Measurements from ENCODE around the gene SMARCD3. TPM values are rescaled to one million over a fixed set of nuclear protein-coding genes. Genes with fewer than 3 reads are reported as not detected.

The SMARCD3 gene
- total and polyA plus RNA-seq, 8 donors: 11.6 to 105 (median 30.3) TPM

DNA sequence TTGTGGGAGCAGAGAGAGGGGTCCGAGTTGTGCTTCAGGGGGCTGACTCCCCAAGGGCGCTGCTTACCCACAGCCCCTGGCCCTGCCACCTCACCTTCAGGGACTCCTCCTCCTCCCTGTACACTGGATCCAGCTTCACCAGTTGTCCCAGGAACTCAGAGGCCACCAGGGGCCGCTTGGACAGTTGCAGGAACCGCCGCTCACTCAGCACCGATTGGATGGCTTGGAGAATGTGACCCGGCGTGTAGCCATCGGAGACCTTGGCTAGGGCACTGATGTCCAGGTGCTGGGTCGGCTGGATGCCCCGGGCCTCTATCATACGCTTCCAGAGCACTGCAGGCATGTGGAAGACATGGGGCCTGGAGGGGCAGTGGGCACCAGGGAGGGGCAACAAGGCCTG is 57.0 kb downstream of the SMARCD3 start:
- Histone ChIP-seq H3K27ac (no peak overlapping the region), H3K27me3 (peaks cover 0 to 48% (median 0%) of the 10 kb centered on the region in 3 donors), H3K4me3 (no peak overlapping the region), H3K36me3 (no peaks in the 10 kb centered on the region), H3K9me3 (no peaks in the 10 kb centered on the region), H3K4me1 (no peaks in the 10 kb centered on the region)
- no peak for TF ChIP-seq POLR2A (IDR thresholded peaks at IDR 0.05)
- no peak for TF ChIP-seq POLR2AphosphoS5 (IDR thresholded peaks at IDR 0.05)
- TF ChIP-seq EP300 (IDR thresholded peaks at IDR 0.05): no peak
- TF ChIP-seq, protein P1, sequence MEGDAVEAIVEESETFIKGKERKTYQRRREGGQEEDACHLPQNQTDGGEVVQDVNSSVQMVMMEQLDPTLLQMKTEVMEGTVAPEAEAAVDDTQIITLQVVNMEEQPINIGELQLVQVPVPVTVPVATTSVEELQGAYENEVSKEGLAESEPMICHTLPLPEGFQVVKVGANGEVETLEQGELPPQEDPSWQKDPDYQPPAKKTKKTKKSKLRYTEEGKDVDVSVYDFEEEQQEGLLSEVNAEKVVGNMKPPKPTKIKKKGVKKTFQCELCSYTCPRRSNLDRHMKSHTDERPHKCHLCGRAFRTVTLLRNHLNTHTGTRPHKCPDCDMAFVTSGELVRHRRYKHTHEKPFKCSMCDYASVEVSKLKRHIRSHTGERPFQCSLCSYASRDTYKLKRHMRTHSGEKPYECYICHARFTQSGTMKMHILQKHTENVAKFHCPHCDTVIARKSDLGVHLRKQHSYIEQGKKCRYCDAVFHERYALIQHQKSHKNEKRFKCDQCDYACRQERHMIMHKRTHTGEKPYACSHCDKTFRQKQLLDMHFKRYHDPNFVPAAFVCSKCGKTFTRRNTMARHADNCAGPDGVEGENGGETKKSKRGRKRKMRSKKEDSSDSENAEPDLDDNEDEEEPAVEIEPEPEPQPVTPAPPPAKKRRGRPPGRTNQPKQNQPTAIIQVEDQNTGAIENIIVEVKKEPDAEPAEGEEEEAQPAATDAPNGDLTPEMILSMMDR (IDR thresholded peaks at IDR 0.05): no peak
- no peak for DNase-seq
- WGBS, 5 donors: 69 to 79% (median 75%) methylated on average over 6 to 12 of the region's 12 CpGs
- intact Hi-C loops (cut with DNase I; ENCODE audit: low total_unique reads): no loop called here

GRCh38 chr7:151189038-151189437 is 59.5 kb downstream of the SMARCD3 start:
- H3K9me3 ChIP-seq: no peaks in the 10 kb centered on the region
- intact Hi-C loops (cut with DNase I; ENCODE audit: low total_unique reads): no loop called here
- no peaks in the 10 kb centered on the region for H3K4me1 ChIP-seq
- no peaks in the 10 kb centered on the region for H3K36me3 ChIP-seq
- H3K27me3 ChIP-seq: peaks cover 0 to 27% (median 0%) of the 10 kb centered on the region in 3 donors
- TF ChIP-seq POLR2AphosphoS5 (IDR thresholded peaks at IDR 0.05) (no peak), POLR2A (IDR thresholded peaks at IDR 0.05) (no peak)
- WGBS, 5 donors: 63 to 75% (median 64%) methylated on average over 4 of the region's 4 CpGs
- DNase-seq: no peak
- no peak overlapping the region for H3K27ac ChIP-seq
- no peak overlapping the region for H3K4me3 ChIP-seq

Other genes starting within 250 kb of the SMARCD3 start
- 10 to 100 TPM in 1 of 5 donors, under 1 TPM in 1, not detected in 3; 0.55 to 33.0 TPM for gene ATG9B, start 224.2 kb downstream of the SMARCD3 start, total RNA-seq
- 10 to 100 TPM in 1 of 3 donors, under 1 TPM in 1, not detected in 1; 0.31 to 17.1 TPM for gene ATG9B, start 224.2 kb downstream of the SMARCD3 start, polyA plus RNA-seq
- gene ABCB8, start 220.2 kb downstream of the SMARCD3 start, total RNA-seq: 10 to 100 TPM; 14.1 to 57.2 (median 33.9) TPM
- 10 to 100 TPM in 1 of 3 donors, 1 to 10 TPM in 2; 9.5 to 19.1 (median 10.0) TPM for gene ABCB8, start 220.2 kb downstream of the SMARCD3 start, polyA plus RNA-seq
- gene ASIC3, start 200.2 kb downstream of the SMARCD3 start, total RNA-seq: 10 to 100 TPM in 2 of 5 donors, under 1 TPM in 3; 0.29 to 25.9 (median 0.43) TPM
- 1 to 10 TPM; 2.7 to 4.7 (median 3.7) TPM for gene ASIC3, start 200.2 kb downstream of the SMARCD3 start, polyA plus RNA-seq
- gene CDK5, start 190.8 kb downstream of the SMARCD3 start, total RNA-seq: 10 to 100 TPM in 2 of 5 donors, 1 to 10 TPM in 1, under 1 TPM in 1, not detected in 1; 0.87 to 46.1 (median 11.0) TPM
- gene CDK5, start 190.8 kb downstream of the SMARCD3 start, polyA plus RNA-seq: 10 to 100 TPM in 2 of 3 donors, 1 to 10 TPM in 1; 8.3 to 13.3 (median 11.8) TPM
- gene SLC4A2, start 189.1 kb downstream of the SMARCD3 start, total RNA-seq: 100 to 1,000 TPM in 4 of 5 donors, 10 to 100 TPM in 1; 65.9 to 296 (median 128) TPM
- gene SLC4A2, start 189.1 kb downstream of the SMARCD3 start, polyA plus RNA-seq: 100 to 1,000 TPM; 121 to 157 (median 124) TPM
- 100 to 1,000 TPM in 3 of 5 donors, 10 to 100 TPM in 2; 40.0 to 415 (median 116) TPM for gene FASTK, start 167.9 kb downstream of the SMARCD3 start, total RNA-seq
- gene FASTK, start 167.9 kb downstream of the SMARCD3 start, polyA plus RNA-seq: 100 to 1,000 TPM in 2 of 3 donors, 10 to 100 TPM in 1; 70.3 to 149 (median 129) TPM
- gene TMUB1, start 165.2 kb downstream of the SMARCD3 start, total RNA-seq: 10 to 100 TPM; 12.7 to 78.2 (median 42.9) TPM
- 10 to 100 TPM; 69.6 to 86.8 (median 72.4) TPM for gene TMUB1, start 165.2 kb downstream of the SMARCD3 start, polyA plus RNA-seq
- 100 to 1,000 TPM in 2 of 5 donors, 10 to 100 TPM in 3; 32.5 to 342 (median 83.9) TPM for gene AGAP3, start 162.2 kb downstream of the SMARCD3 start, total RNA-seq
- 10 to 100 TPM; 36.0 to 60.8 (median 45.8) TPM for gene AGAP3, start 162.2 kb downstream of the SMARCD3 start, polyA plus RNA-seq
- not detected for gene GBX1, start 81.0 kb downstream of the SMARCD3 start, total RNA-seq
- gene GBX1, start 81.0 kb downstream of the SMARCD3 start, polyA plus RNA-seq: not detected
- not detected for gene ASB10, start 61.4 kb downstream of the SMARCD3 start, total RNA-seq
- under 1 TPM in 1 of 3 donors, not detected in 2; 0.05 TPM for gene ASB10, start 61.4 kb downstream of the SMARCD3 start, polyA plus RNA-seq
- not detected for gene H2BK1, start 38.2 kb downstream of the SMARCD3 start, total RNA-seq
- not detected for gene H2BK1, start 38.2 kb downstream of the SMARCD3 start, polyA plus RNA-seq
- gene ABCF2, start 21.5 kb downstream of the SMARCD3 start, total RNA-seq: 10 to 100 TPM in 3 of 5 donors, 1 to 10 TPM in 2; 5.2 to 28.0 (median 13.4) TPM
- 10 to 100 TPM; 14.3 to 16.3 (median 16.1) TPM for gene ABCF2, start 21.5 kb downstream of the SMARCD3 start, polyA plus RNA-seq
- 100 to 1,000 TPM in 1 of 5 donors, 10 to 100 TPM in 4; 12.8 to 100 (median 66.9) TPM for gene CHPF2, start 16.2 kb downstream of the SMARCD3 start, total RNA-seq
- 10 to 100 TPM in 2 of 3 donors, 1 to 10 TPM in 1; 5.8 to 15.5 (median 13.8) TPM for gene CHPF2, start 16.2 kb downstream of the SMARCD3 start, polyA plus RNA-seq
- 100 to 1,000 TPM in 1 of 5 donors, 10 to 100 TPM in 4; 16.3 to 121 (median 40.0) TPM for gene NUB1, start 93.1 kb upstream of the SMARCD3 start, total RNA-seq
- gene NUB1, start 93.1 kb upstream of the SMARCD3 start, polyA plus RNA-seq: 10 to 100 TPM; 22.2 to 31.6 (median 26.5) TPM
- 10 to 100 TPM in 1 of 5 donors, 1 to 10 TPM in 4; 1.2 to 15.8 (median 6.2) TPM for gene WDR86, start 161.3 kb upstream of the SMARCD3 start, total RNA-seq
- 1 to 10 TPM; 2.2 to 7.5 (median 4.1) TPM for gene WDR86, start 161.3 kb upstream of the SMARCD3 start, polyA plus RNA-seq
- not detected for gene CRYGN, start 191.4 kb upstream of the SMARCD3 start, total RNA-seq
- gene CRYGN, start 191.4 kb upstream of the SMARCD3 start, polyA plus RNA-seq: not detected